Loucy (cell line): ENCODE measurements around the gene LSM3.

ENCODE experiments used
- H2AFZ ChIP-seq: fragments of 200-600 bp; sonication (generic); 2 replicates; pipeline ENCODE4 v1.6.0; 2016; ENCODE audit warnings: antibody characterized with exemption, mild to moderate bottlenecking, low read length, moderate library complexity
- H3F3A ChIP-seq: fragments of 200-600 bp; 2 replicates; pipeline ENCODE4 v1.6.0; 2016; ENCODE audit warnings: antibody characterized with exemption, low read depth, mild to moderate bottlenecking
- H3K27me3 ChIP-seq: fragments of 200-600 bp; sonication (generic); 2 replicates; pipeline ENCODE4 v1.6.1; 2014; ENCODE audit warnings: low read length, mild to moderate bottlenecking; ENCODE audit not compliant: insufficient read depth, poor library complexity, severe bottlenecking
- H3K36me3 ChIP-seq: fragments of 200-600 bp; sonication (generic); 2 replicates; pipeline ENCODE4 v1.6.1; 2016; ENCODE audit warnings: low read length; ENCODE audit not compliant: insufficient read depth
- H3K4me1 ChIP-seq: fragments of 200-600 bp; sonication (generic); 2 replicates; pipeline ENCODE4 v1.5.1; 2014; ENCODE audit warnings: low read length, mild to moderate bottlenecking; ENCODE audit not compliant: insufficient read depth, poor library complexity, severe bottlenecking
- H3K4me2 ChIP-seq: fragments of 200-600 bp; sonication (generic); 2 replicates; pipeline ENCODE4 v1.6.0; 2014; ENCODE audit warnings: antibody characterized with exemption, low read length, low read depth, mild to moderate bottlenecking; ENCODE audit not compliant: poor library complexity, severe bottlenecking
- H3K4me3 ChIP-seq: fragments of 200-600 bp; sonication (generic); 2 replicates; pipeline ENCODE4 v1.5.1; 2014; ENCODE audit warnings: low read length, mild to moderate bottlenecking, mixed read lengths; ENCODE audit not compliant: poor library complexity, severe bottlenecking
- H3K79me2 ChIP-seq: fragments of 200-600 bp; sonication (generic); 2 replicates; pipeline ENCODE4 v1.6.1; 2014; ENCODE audit warnings: low read length; ENCODE audit not compliant: insufficient read depth
- H3K9ac ChIP-seq: fragments of 200-600 bp; sonication (generic); 2 replicates; pipeline ENCODE4 v1.6.0; 2014; ENCODE audit warnings: mild to moderate bottlenecking, low read depth, low read length, moderate library complexity; ENCODE audit not compliant: poor library complexity, severe bottlenecking
- H3K9me2 ChIP-seq: fragments of 200-600 bp; sonication (generic); replicated peaks from 2 replicates; pipeline ENCODE4 v1.6.1; 2016; ENCODE audit warnings: low read depth, low read length, mixed read lengths
- H3K9me3 ChIP-seq: fragments of 200-600 bp; sonication (generic); 2 replicates; pipeline ENCODE4 v1.6.1; 2014; ENCODE audit warnings: mild to moderate bottlenecking, antibody characterized with exemption, low read length, low read depth; ENCODE audit not compliant: insufficient read depth
- H4K20me1 ChIP-seq: fragments of 200-600 bp; sonication (generic); 2 replicates; pipeline ENCODE4 v1.6.0; 2014; ENCODE audit warnings: antibody characterized with exemption, low read length, mild to moderate bottlenecking; ENCODE audit not compliant: insufficient read depth, poor library complexity, severe bottlenecking
- CTCF ChIP-seq: fragments of 200-600 bp; sonication (generic); conservative IDR thresholded peaks from 2 replicates; pipeline ENCODE4 v1.5.1; 2014; ENCODE audit warnings: mild to moderate bottlenecking, antibody characterized with exemption, low read length
- EZH2phosphoT487 ChIP-seq: fragments of 200-600 bp; IDR thresholded peaks from 2 replicates; pipeline ENCODE4 v1.6.1; 2018; ENCODE audit warnings: antibody characterized with exemption, mild to moderate bottlenecking, moderate library complexity, borderline replicate concordance

The LSM3 gene

GRCh38 chr3:14138109-14138877 is 40.3 kb upstream of the LSM3 start:
- Histone ChIP-seq H3K36me3 (peaks cover 28% of the 10 kb centered on the region; the same call in 1 of the 2 replicates), H4K20me1 (no peaks in the 10 kb centered on the region), H3K9me2 (no peaks in the 10 kb centered on the region)

GRCh38 chr3:14138878-14139655 is 39.5 kb upstream of the LSM3 start:
- H3K27me3 ChIP-seq = no peaks in the 10 kb centered on the region
- no peaks in the 10 kb centered on the region for H3F3A ChIP-seq
- no peaks in the 10 kb centered on the region for H3K79me2 ChIP-seq
- no peak overlapping the region for H3K4me3 ChIP-seq
- H4K20me1 ChIP-seq = no peaks in the 10 kb centered on the region
- H3K9me3 ChIP-seq = no peaks in the 10 kb centered on the region
- peaks cover 21% of the 10 kb centered on the region; the same call in 1 of the 2 replicates for H3K36me3 ChIP-seq
- no peak overlapping the region for H2AFZ ChIP-seq
- TF ChIP-seq CTCF = no peak
- TF ChIP-seq EZH2phosphoT487 = no peak
- no peaks in the 10 kb centered on the region for H3K9me2 ChIP-seq
- H3K4me2 ChIP-seq = no peak overlapping the region
- peaks cover 3% of the 10 kb centered on the region for H3K4me1 ChIP-seq
- H3K9ac ChIP-seq = no peak overlapping the region

More at GRCh38 chr3:14138109-14138877, 40.3 kb upstream of the LSM3 start:
- TF ChIP-seq EZH2phosphoT487 (no peak), CTCF (no peak)
- H3K4me1 ChIP-seq = no peaks in the 10 kb centered on the region
- H3K9ac ChIP-seq = no peak overlapping the region
- H2AFZ ChIP-seq = no peak overlapping the region
- H3K4me3 ChIP-seq = no peak overlapping the region
- H3K9me3 ChIP-seq = no peaks in the 10 kb centered on the region
- H3K27me3 ChIP-seq = no peaks in the 10 kb centered on the region
- no peak overlapping the region for H3K4me2 ChIP-seq
- no peaks in the 10 kb centered on the region for H3F3A ChIP-seq
- no peaks in the 10 kb centered on the region for H3K79me2 ChIP-seq

- peaks cover 14% of the 10 kb centered on the region; the same call in 1 of the 2 replicates for H3K36me3 ChIP-seq
- H3K4me1 ChIP-seq = peaks cover 10% of the 10 kb centered on the region
- H3K4me3 ChIP-seq = no peak overlapping the region
- H3K9me2 ChIP-seq = no peaks in the 10 kb centered on the region
- no peaks in the 10 kb centered on the region for H3F3A ChIP-seq
- H4K20me1 ChIP-seq = peaks cover 2% of the 10 kb centered on the region
- no peak overlapping the region for H3K4me2 ChIP-seq
- no peak for TF ChIP-seq EZH2phosphoT487
- no peak for TF ChIP-seq CTCF
- H3K9ac ChIP-seq = no peak overlapping the region
- no peaks in the 10 kb centered on the region for H3K27me3 ChIP-seq
- H2AFZ ChIP-seq = no peak overlapping the region
- no peaks in the 10 kb centered on the region for H3K79me2 ChIP-seq
- no peaks in the 10 kb centered on the region for H3K9me3 ChIP-seq
Measured at GRCh38 chr3:14139771-14140170, 38.8 kb upstream of the LSM3 start.
